Stimulated activated CD4-positive, alpha-beta T cell treated with anti-CD3 and anti-CD28 coated beads, Interleukin-4, amount 100 ng/mL, for 4 hours (primary cell): ENCODE results near the gene SMIM35.

Experiments used
- DNase-seq, 2 experiments: peaks; one replicate each; pipeline ENCODE4 v3.0.0-alpha.2; 2020

The SMIM35 gene

GRCh38 chr11:118086913-118087768, at the start of gene SMIM35:
Gene SMIM35 (minus strand): TSS chr11:118086963. CDS start chr11:118086757, 206 bp downstream.
- DNase-seq: no peak

- DNase-seq: no peak
These were observed 49.6 kb upstream of the SMIM35 start for GRCh38 chr11:118136341-118136740.

- no peak for DNase-seq
These were observed 49.0 kb upstream of the SMIM35 start for GRCh38 chr11:118135796-118136165.

- no peak for DNase-seq
These were observed 48.5 kb upstream of the SMIM35 start for GRCh38 chr11:118135051-118135795.

- DNase-seq: no peak
These were observed 47.1 kb upstream of the SMIM35 start for GRCh38 chr11:118133816-118134215.

GRCh38 chr11:118132385-118133151, 45.8 kb upstream of the SMIM35 start:
- DNase-seq: no peak

- no peak for DNase-seq
These were observed 42.9 kb upstream of the SMIM35 start for GRCh38 chr11:118129471-118130172.

- DNase-seq: no peak
These were observed 42.1 kb upstream of the SMIM35 start for GRCh38 chr11:118128721-118129470.

GRCh38 chr11:118128310-118128709, 41.5 kb upstream of the SMIM35 start:
- DNase-seq: no peak

GRCh38 chr11:118126082-118126838, 39.5 kb upstream of the SMIM35 start:
- DNase-seq: no peak

- no peak for DNase-seq
These were observed 38.3 kb upstream of the SMIM35 start for GRCh38 chr11:118124929-118125535.

GRCh38 chr11:118120793-118121192, 34.0 kb upstream of the SMIM35 start:
- no peak for DNase-seq

GRCh38 chr11:118117790-118118601, 31.2 kb upstream of the SMIM35 start:
- no peak for DNase-seq

- DNase-seq: no peak
These were observed 28.3 kb upstream of the SMIM35 start for GRCh38 chr11:118115048-118115447.

GRCh38 chr11:118114266-118114665, 27.5 kb upstream of the SMIM35 start:
- no peak for DNase-seq

GRCh38 chr11:118112711-118113430, 26.1 kb upstream of the SMIM35 start:
- DNase-seq: no peak

- DNase-seq: no peak
These were observed 24.9 kb upstream of the SMIM35 start for GRCh38 chr11:118111744-118112035.

- no peak for DNase-seq
These were observed 24.4 kb upstream of the SMIM35 start for GRCh38 chr11:118111019-118111743.

- no peak for DNase-seq
These were observed 22.5 kb upstream of the SMIM35 start for GRCh38 chr11:118109231-118109630.
